Measurements from ENCODE around the gene ADAMTS14.

Gene ADAMTS14

GRCh38 chr10:70692043-70692603 lies 19.8 kb downstream of the ADAMTS14 start:
- DNase-seq (ENCODE audit: low read depth in 2 of 3, low spot score in 2 of 3), result no peak

GRCh38 chr10:70693619-70694335 lies 21.5 kb downstream of the ADAMTS14 start:
- DNase-seq (ENCODE audit: low read depth in 2 of 3, low spot score in 2 of 3), result no peak

- no peak for DNase-seq (ENCODE audit: low read depth in 2 of 3, low spot score in 2 of 3)
Observed at GRCh38 chr10:70694418-70695141, 22.3 kb downstream of the ADAMTS14 start.

- DNase-seq (ENCODE audit: low read depth in 2 of 3, low spot score in 2 of 3), result no peak
Observed at GRCh38 chr10:70695241-70696030, 23.1 kb downstream of the ADAMTS14 start.

GRCh38 chr10:70698211-70698610 lies 25.9 kb downstream of the ADAMTS14 start:
- DNase-seq (ENCODE audit: low read depth in 2 of 3, low spot score in 2 of 3), result no peak

GRCh38 chr10:70699063-70699658 lies 26.9 kb downstream of the ADAMTS14 start:
- DNase-seq (ENCODE audit: low read depth in 2 of 3, low spot score in 2 of 3), result no peak

- DNase-seq (ENCODE audit: low read depth in 2 of 3, low spot score in 2 of 3), result no peak
Observed at GRCh38 chr10:70699659-70700174, 27.4 kb downstream of the ADAMTS14 start.

- DNase-seq (ENCODE audit: low read depth in 2 of 3, low spot score in 2 of 3), result no peak
Observed at GRCh38 chr10:70702190-70702763, 30.0 kb downstream of the ADAMTS14 start.

GRCh38 chr10:70704211-70704610 lies 31.9 kb downstream of the ADAMTS14 start:
- no peak for DNase-seq (ENCODE audit: low read depth in 2 of 3, low spot score in 2 of 3)

GRCh38 chr10:70705121-70705861 lies 33.0 kb downstream of the ADAMTS14 start:
- DNase-seq (ENCODE audit: low read depth in 2 of 3, low spot score in 2 of 3), result no peak

GRCh38 chr10:70711177-70711576 lies 38.9 kb downstream of the ADAMTS14 start:
- DNase-seq (ENCODE audit: low read depth in 2 of 3, low spot score in 2 of 3), result no peak

- DNase-seq (ENCODE audit: low read depth in 2 of 3, low spot score in 2 of 3), result no peak
Observed at GRCh38 chr10:70711911-70712310, 39.6 kb downstream of the ADAMTS14 start.

- DNase-seq (ENCODE audit: low read depth in 2 of 3, low spot score in 2 of 3), result no peak
Observed at GRCh38 chr10:70714245-70714644, 41.9 kb downstream of the ADAMTS14 start.

- DNase-seq (ENCODE audit: low read depth in 2 of 3, low spot score in 2 of 3), result no peak
Observed at GRCh38 chr10:70714951-70715350, 42.6 kb downstream of the ADAMTS14 start.

GRCh38 chr10:70715853-70716795 lies 43.8 kb downstream of the ADAMTS14 start:
- DNase-seq (ENCODE audit: low read depth in 2 of 3, low spot score in 2 of 3), result no peak

- DNase-seq (ENCODE audit: low read depth in 2 of 3, low spot score in 2 of 3), result no peak
Observed at GRCh38 chr10:70722820-70723424, 50.6 kb downstream of the ADAMTS14 start.

- DNase-seq (ENCODE audit: low read depth in 2 of 3, low spot score in 2 of 3), result no peak
Observed at GRCh38 chr10:70723771-70724170, 51.5 kb downstream of the ADAMTS14 start.

- DNase-seq (ENCODE audit: low read depth in 2 of 3, low spot score in 2 of 3), result no peak
Observed at GRCh38 chr10:70726909-70727495, 54.7 kb downstream of the ADAMTS14 start.

All from activated CD8-positive, alpha-beta memory T cell treated with anti-CD3 and anti-CD28 coated beads for 48 hours (primary cell).